Right atrium auricular region (tissue), 2 donors: ENCODE results near the gene DCTD. TPM values are rescaled to one million over a fixed set of nuclear protein-coding genes. Genes with fewer than 3 reads are reported as not detected.

Experiments
- DNase-seq: peaks from one replicate; pipeline ENCODE4 v3.0.0-alpha.2; 2019; ENCODE audit warnings: low spot score
- H3K27ac ChIP-seq, 2 donors: fragments of 200-600 bp; sonication (generic); 1 replicate in 1 of 2; 2 replicates in 1 of 2; pipeline ENCODE4 v1.5.1; 2016 to 2019
- H3K27me3 ChIP-seq, 2 donors: fragments of 200-600 bp; sonication (generic); one replicate each; pipeline versions ENCODE4 v1.5.1 to v1.6.0; 2017 to 2019
- H3K36me3 ChIP-seq: fragments of 200-600 bp; sonication (generic); one replicate; pipeline ENCODE4 v1.5.1; 2016
- H3K4me1 ChIP-seq, 2 donors: fragments of 200-600 bp; sonication (generic); one replicate each; pipeline versions ENCODE4 v1.5.1 to v1.6.0; 2017 to 2019
- H3K4me3 ChIP-seq, 2 donors: fragments of 200-600 bp; sonication (generic); 1 replicate in 1 of 2; 2 replicates in 1 of 2; pipeline ENCODE4 v1.5.1; 2017 to 2019; ENCODE audit warnings: mild to moderate bottlenecking in 1 of 2, moderate library complexity in 1 of 2
- H3K9me3 ChIP-seq, 2 donors: fragments of 200-600 bp; sonication (generic); one replicate each; pipeline ENCODE4 v1.5.1; 2019
- CTCF ChIP-seq, 2 donors: fragments of 200-600 bp; sonication (generic); IDR thresholded peaks; one replicate each; pipeline ENCODE4 v1.5.1; 2019; ENCODE audit warnings: antibody characterized with exemption in 2 of 2
- total RNA-seq, 2 donors: library from RNA; depleted of rRNA; stranded (reverse); fragments of >200 nt; gene quantifications; one replicate each; pipeline ENCODE4 v1.1.0, GENCODE V29; 2016

DCTD gene
- total RNA-seq, 2 donors from 2014 or later: 25.8 to 37.5 TPM

- DNase-seq: no peak
- Histone ChIP-seq H3K4me1 (no peaks in the 10 kb centered on the region), H3K9me3 (no peaks in the 10 kb centered on the region), H3K36me3 (no peaks in the 10 kb centered on the region), H3K4me3 (no peak overlapping the region), H3K27ac (no peak overlapping the region), H3K27me3 (no peaks in the 10 kb centered on the region)
- no peak for TF ChIP-seq CTCF (IDR thresholded peaks at IDR 0.05)
Measured at GRCh38 chr4:182924497-182924896, 7.3 kb upstream of the DCTD start.

- Histone ChIP-seq H3K9me3 (no peaks in the 10 kb centered on the region), H3K4me3 (no peak overlapping the region), H3K27ac (no peak overlapping the region), H3K4me1 (no peaks in the 10 kb centered on the region), H3K27me3 (no peaks in the 10 kb centered on the region), H3K36me3 (no peaks in the 10 kb centered on the region)
- TF ChIP-seq CTCF (IDR thresholded peaks at IDR 0.05): no peak
- no peak for DNase-seq
Measured at GRCh38 chr4:182923796-182924340, 6.7 kb upstream of the DCTD start.

- no peak for DNase-seq
- no peak overlapping the region for H3K27ac ChIP-seq
- H3K4me1 ChIP-seq: peaks cover 0 to 1% of the 10 kb centered on the region in 2 donors
- no peak for TF ChIP-seq CTCF (IDR thresholded peaks at IDR 0.05)
- no peak overlapping the region for H3K4me3 ChIP-seq
- H3K27me3 ChIP-seq: no peaks in the 10 kb centered on the region
- H3K36me3 ChIP-seq: no peaks in the 10 kb centered on the region
- H3K9me3 ChIP-seq: no peaks in the 10 kb centered on the region
Measured at GRCh38 chr4:182923366-182923765, 6.2 kb upstream of the DCTD start.

GRCh38 chr4:182922501-182923284 is 5.5 kb upstream of the DCTD start:
- Histone ChIP-seq H3K27ac (no peak overlapping the region), H3K4me3 (no peak overlapping the region), H3K4me1 (peaks cover 0 to 6% of the 10 kb centered on the region in 2 donors), H3K36me3 (no peaks in the 10 kb centered on the region), H3K27me3 (no peaks in the 10 kb centered on the region), H3K9me3 (no peaks in the 10 kb centered on the region)
- TF ChIP-seq CTCF (IDR thresholded peaks at IDR 0.05): no peak
- DNase-seq: no peak

- DNase-seq: no peak
- Histone ChIP-seq H3K4me3 (no peak overlapping the region), H3K4me1 (peaks cover 0 to 7% of the 10 kb centered on the region in 2 donors), H3K27me3 (no peaks in the 10 kb centered on the region), H3K36me3 (no peaks in the 10 kb centered on the region), H3K9me3 (no peaks in the 10 kb centered on the region), H3K27ac (no peak overlapping the region)
- TF ChIP-seq CTCF (IDR thresholded peaks at IDR 0.05): no peak
Measured at GRCh38 chr4:182921608-182922007, 4.4 kb upstream of the DCTD start.
